Astrocyte of the hippocampus (primary cell): ENCODE data around the gene ENAM.
"Not testable (repeated sequence)": the region's sequence is repeated elsewhere in the genome, so short reads cannot be mapped to it uniquely, and the experiment has no call there.

ENCODE experiments used
- DNase-seq: peaks from one replicate; pipeline ENCODE4 v3.0.0; 2011; ENCODE audit warnings: low read depth, low spot score

ENAM gene

GRCh38 chr4:70629469-70630090 lies 1.0 kb downstream of the ENAM start:
- no peak for DNase-seq

- DNase-seq: no peak
Measured at GRCh38 chr4:70630162-70630561, 1.6 kb downstream of the ENAM start.

GRCh38 chr4:70632028-70632427 lies 3.5 kb downstream of the ENAM start:
- peak; percentile 59 for DNase-seq

GRCh38 chr4:70634482-70634881 lies 5.9 kb downstream of the ENAM start:
- no peak for DNase-seq

- no peak for DNase-seq
Measured at GRCh38 chr4:70637239-70637913, 8.8 kb downstream of the ENAM start.

- no peak for DNase-seq
Measured at GRCh38 chr4:70640192-70640591, 11.6 kb downstream of the ENAM start.

GRCh38 chr4:70650741-70651140 lies 22.2 kb downstream of the ENAM start:
- not testable (repeated sequence) for DNase-seq

- DNase-seq: peak; percentile 39
Measured at GRCh38 chr4:70651864-70652506, 23.4 kb downstream of the ENAM start.

GRCh38 chr4:70654605-70655011 lies 26.1 kb downstream of the ENAM start:
- no peak for DNase-seq

- DNase-seq: no peak
Measured at GRCh38 chr4:70657326-70657725, 28.8 kb downstream of the ENAM start.

GRCh38 chr4:70658418-70658817 lies 29.9 kb downstream of the ENAM start:
- DNase-seq: no peak

- no peak for DNase-seq
Measured at GRCh38 chr4:70660106-70660505, 31.6 kb downstream of the ENAM start.

GRCh38 chr4:70661309-70661922 lies 32.9 kb downstream of the ENAM start:
- DNase-seq: not testable (repeated sequence)

GRCh38 chr4:70666369-70666768 lies 37.8 kb downstream of the ENAM start, which contains the start of gene JCHAIN:
Gene JCHAIN, minus strand, starts transcription at chr4:70666508. Its CDS starts 18 bp downstream, at chr4:70666490.
- DNase-seq: peak; percentile 11

GRCh38 chr4:70667740-70668535 lies 39.4 kb downstream of the ENAM start:
- no peak for DNase-seq

- peak; percentile 10 for DNase-seq
Measured at GRCh38 chr4:70670332-70671014, 41.9 kb downstream of the ENAM start.

- DNase-seq: no peak
Measured at GRCh38 chr4:70671091-70671490, 42.5 kb downstream of the ENAM start.

- no peak for DNase-seq
Measured at GRCh38 chr4:70674191-70674590, 45.6 kb downstream of the ENAM start.

- DNase-seq: no peak
Measured at GRCh38 chr4:70674731-70675130, 46.2 kb downstream of the ENAM start.

GRCh38 chr4:70676554-70677090 lies 48.1 kb downstream of the ENAM start:
- no peak for DNase-seq
